ENCODE measurements around the gene GATA3. TPM values are rescaled to one million over a fixed set of nuclear protein-coding genes. Genes with fewer than 3 reads are reported as not detected.

The GATA3 gene
- total RNA-seq, 1 experiment from 2014 or later = 3.1 TPM

DNA sequence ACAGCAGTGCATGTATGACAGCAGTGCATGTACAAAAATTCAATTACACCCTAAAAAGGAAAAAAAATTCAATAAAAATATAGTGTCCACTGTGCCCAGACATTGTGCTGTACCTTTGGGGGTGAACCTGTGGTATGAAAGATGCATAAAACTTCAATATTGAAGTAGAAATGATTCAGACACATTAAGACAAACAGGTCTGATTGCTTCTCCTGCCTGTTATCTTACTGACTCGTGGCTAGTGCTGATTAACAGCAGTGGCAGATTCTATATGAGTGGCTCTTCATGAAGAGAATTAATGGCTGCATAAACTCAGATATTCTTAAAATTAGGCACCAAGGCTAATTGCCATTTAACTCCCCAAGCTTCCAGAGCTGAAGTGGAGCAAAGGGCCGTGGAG, 37.9 kb downstream of the GATA3 start:
- Histone ChIP-seq H3K36me3 (ENCODE audit: insufficient read depth, low read length, poor library complexity, severe bottlenecking) (no peaks in the 10 kb centered on the region), H3K4me1 (ENCODE audit: insufficient read depth, low read length, poor library complexity, severe bottlenecking) (no peaks in the 10 kb centered on the region), H3K27me3 (replicated peaks; ENCODE audit: insufficient read depth, low read depth, low read length, poor library complexity) (no peaks in the 10 kb centered on the region), H3K9me3 (ENCODE audit: low read depth, low read length, poor library complexity, severe bottlenecking) (no peaks in the 10 kb centered on the region), H3K27ac (ENCODE audit: low read depth, low read length, poor library complexity, severe bottlenecking) (no peak overlapping the region), H3K4me3 (ENCODE audit: low read depth, low read length, poor library complexity, severe bottlenecking) (no peak overlapping the region)
- intact Hi-C loops (cut with micrococcal nuclease; ENCODE audit: unreplicated experiment) = no loop called here
- no peak for DNase-seq (ENCODE audit: low spot score)
- TF ChIP-seq EZH2 (IDR thresholded peaks at IDR 0.05; ENCODE audit: borderline replicate concordance, low read depth, low read length, poor library complexity, severe bottlenecking) = no peak
- TF ChIP-seq, protein P1, sequence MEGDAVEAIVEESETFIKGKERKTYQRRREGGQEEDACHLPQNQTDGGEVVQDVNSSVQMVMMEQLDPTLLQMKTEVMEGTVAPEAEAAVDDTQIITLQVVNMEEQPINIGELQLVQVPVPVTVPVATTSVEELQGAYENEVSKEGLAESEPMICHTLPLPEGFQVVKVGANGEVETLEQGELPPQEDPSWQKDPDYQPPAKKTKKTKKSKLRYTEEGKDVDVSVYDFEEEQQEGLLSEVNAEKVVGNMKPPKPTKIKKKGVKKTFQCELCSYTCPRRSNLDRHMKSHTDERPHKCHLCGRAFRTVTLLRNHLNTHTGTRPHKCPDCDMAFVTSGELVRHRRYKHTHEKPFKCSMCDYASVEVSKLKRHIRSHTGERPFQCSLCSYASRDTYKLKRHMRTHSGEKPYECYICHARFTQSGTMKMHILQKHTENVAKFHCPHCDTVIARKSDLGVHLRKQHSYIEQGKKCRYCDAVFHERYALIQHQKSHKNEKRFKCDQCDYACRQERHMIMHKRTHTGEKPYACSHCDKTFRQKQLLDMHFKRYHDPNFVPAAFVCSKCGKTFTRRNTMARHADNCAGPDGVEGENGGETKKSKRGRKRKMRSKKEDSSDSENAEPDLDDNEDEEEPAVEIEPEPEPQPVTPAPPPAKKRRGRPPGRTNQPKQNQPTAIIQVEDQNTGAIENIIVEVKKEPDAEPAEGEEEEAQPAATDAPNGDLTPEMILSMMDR (conservative IDR thresholded peaks at IDR 0.05; ENCODE audit: low read depth, low read length) = no peak
- POLR2A ChIA-PET (ENCODE audit: low non-redundant PET) = no interaction called here
- CTCF ChIA-PET = no interaction called here
- BruUV-seq (replicated peaks) = no TSS peak

DNA sequence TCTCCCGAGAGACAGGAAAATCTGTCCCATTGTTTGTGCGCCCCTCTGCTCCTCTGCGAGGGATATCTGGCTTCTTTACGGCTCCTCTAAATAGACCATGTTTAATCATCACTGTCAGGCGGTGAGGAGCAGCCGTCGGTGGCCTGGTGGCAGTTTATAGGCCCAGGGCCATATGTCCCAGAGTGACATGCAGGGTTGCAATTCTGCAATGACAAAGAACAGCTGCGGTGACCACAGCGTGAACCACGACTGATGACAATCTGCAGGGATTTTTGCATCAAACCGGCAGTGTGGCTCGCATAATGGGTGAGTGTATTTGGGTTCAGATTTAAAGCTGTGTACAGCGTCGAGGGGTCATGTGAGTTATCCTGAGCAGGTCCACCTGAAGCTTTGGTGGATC, 41.5 kb downstream of the GATA3 start:
- Histone ChIP-seq H3K4me3 (ENCODE audit: low read depth, low read length, poor library complexity, severe bottlenecking) (no peak overlapping the region), H3K27ac (ENCODE audit: low read depth, low read length, poor library complexity, severe bottlenecking) (no peak overlapping the region), H3K9me3 (ENCODE audit: low read depth, low read length, poor library complexity, severe bottlenecking) (no peaks in the 10 kb centered on the region), H3K36me3 (ENCODE audit: insufficient read depth, low read length, poor library complexity, severe bottlenecking) (no peaks in the 10 kb centered on the region), H3K27me3 (replicated peaks; ENCODE audit: insufficient read depth, low read depth, low read length, poor library complexity) (no peaks in the 10 kb centered on the region), H3K4me1 (ENCODE audit: insufficient read depth, low read length, poor library complexity, severe bottlenecking) (no peaks in the 10 kb centered on the region)
- ChIA-PET POLR2A (ENCODE audit: low non-redundant PET) (no interaction called here), CTCF (no interaction called here)
- BruUV-seq (replicated peaks) = no TSS peak
- no peak for DNase-seq (ENCODE audit: low spot score)
- TF ChIP-seq, protein P1 (conservative IDR thresholded peaks at IDR 0.05; ENCODE audit: low read depth, low read length) = no peak
- TF ChIP-seq EZH2 (IDR thresholded peaks at IDR 0.05; ENCODE audit: borderline replicate concordance, low read depth, low read length, poor library complexity, severe bottlenecking) = no peak
- intact Hi-C loops (cut with micrococcal nuclease; ENCODE audit: unreplicated experiment) = no loop called here

DNA sequence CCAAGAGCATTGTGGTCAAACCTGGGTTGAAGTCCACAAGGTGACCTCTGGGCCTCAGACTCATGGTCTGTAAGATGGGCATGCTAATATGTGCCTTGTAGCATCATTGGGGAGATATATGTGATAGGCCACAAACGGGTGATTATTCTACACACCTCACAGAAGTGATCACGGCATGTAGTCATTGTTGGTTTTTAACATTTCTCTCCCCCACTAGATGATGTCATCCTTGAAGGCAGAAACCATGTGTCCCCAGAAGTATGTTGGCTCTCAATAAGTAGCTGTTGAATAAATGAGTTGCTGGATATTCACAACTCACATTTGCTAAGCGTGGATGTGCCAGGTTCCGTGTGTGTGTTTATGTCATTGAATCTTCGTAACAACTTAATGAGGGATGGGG, 42.4 kb downstream of the GATA3 start:
- Histone ChIP-seq H3K4me3 (ENCODE audit: low read depth, low read length, poor library complexity, severe bottlenecking) (no peak overlapping the region), H3K4me1 (ENCODE audit: insufficient read depth, low read length, poor library complexity, severe bottlenecking) (no peaks in the 10 kb centered on the region), H3K36me3 (ENCODE audit: insufficient read depth, low read length, poor library complexity, severe bottlenecking) (no peaks in the 10 kb centered on the region), H3K27me3 (replicated peaks; ENCODE audit: insufficient read depth, low read depth, low read length, poor library complexity) (no peaks in the 10 kb centered on the region), H3K9me3 (ENCODE audit: low read depth, low read length, poor library complexity, severe bottlenecking) (no peaks in the 10 kb centered on the region), H3K27ac (ENCODE audit: low read depth, low read length, poor library complexity, severe bottlenecking) (no peak overlapping the region)
- DNase-seq (ENCODE audit: low spot score) = no peak
- BruUV-seq (replicated peaks) = no TSS peak
- intact Hi-C loops (cut with micrococcal nuclease; ENCODE audit: unreplicated experiment) = no loop called here
- no peak for TF ChIP-seq EZH2 (IDR thresholded peaks at IDR 0.05; ENCODE audit: borderline replicate concordance, low read depth, low read length, poor library complexity, severe bottlenecking)
- TF ChIP-seq, protein P1 (conservative IDR thresholded peaks at IDR 0.05; ENCODE audit: low read depth, low read length) = no peak
- ChIA-PET CTCF (no interaction called here), POLR2A (ENCODE audit: low non-redundant PET) (no interaction called here)
